OCI-LY1 (cell line): ENCODE measurements around the gene CA7.

Source experiments
- H2AFZ ChIP-seq: fragments of 200-600 bp; sonication (generic), shearing (Covaris generic); 2 replicates; pipeline ENCODE4 v1.6.0; 2014; ENCODE audit warnings: antibody characterized with exemption, mild to moderate bottlenecking, low read length
- H3F3A ChIP-seq: fragments of 200-600 bp; sonication (generic), shearing (Covaris generic); 2 replicates; pipeline ENCODE4 v1.6.0; 2014; ENCODE audit warnings: mild to moderate bottlenecking, antibody characterized with exemption, low read length, moderate library complexity; ENCODE audit not compliant: insufficient read depth
- H3K27ac ChIP-seq: fragments of 200-600 bp; sonication (generic); 2 replicates; pipeline ENCODE4 v1.5.1; 2014; ENCODE audit warnings: low read length, mixed run types, mild to moderate bottlenecking, low read depth; ENCODE audit not compliant: poor library complexity, severe bottlenecking
- H3K27me3 ChIP-seq: fragments of 200-600 bp; sonication (generic); 2 replicates; pipeline ENCODE4 v1.6.0; 2014; ENCODE audit warnings: antibody characterized with exemption, mild to moderate bottlenecking, low read length, moderate library complexity; ENCODE audit not compliant: insufficient read depth
- H3K36me3 ChIP-seq: fragments of 200-600 bp; sonication (generic); 2 replicates; pipeline ENCODE4 v1.6.1; 2014; ENCODE audit warnings: mild to moderate bottlenecking, antibody characterized with exemption, low read length, moderate library complexity, mixed read lengths; ENCODE audit not compliant: insufficient read depth
- H3K4me1 ChIP-seq: fragments of 200-600 bp; sonication (generic); 2 replicates; pipeline ENCODE4 v1.5.1; 2014; ENCODE audit warnings: mild to moderate bottlenecking, low read length, moderate library complexity; ENCODE audit not compliant: insufficient read depth, severe bottlenecking
- H3K4me2 ChIP-seq: fragments of 200-600 bp; sonication (generic), shearing (Covaris generic); 2 replicates; pipeline ENCODE4 v1.6.1; 2014; ENCODE audit warnings: low read length
- H3K4me3 ChIP-seq: fragments of 200-600 bp; sonication (generic); 2 replicates; pipeline ENCODE4 v1.5.1; 2014; ENCODE audit warnings: low read length, low read depth, mild to moderate bottlenecking, mixed read lengths; ENCODE audit not compliant: poor library complexity, severe bottlenecking
- H3K79me2 ChIP-seq: fragments of 200-600 bp; shearing (Covaris generic); 2 replicates; pipeline ENCODE4 v1.6.1; 2016; ENCODE audit warnings: mixed run types, low read length, mixed read lengths; ENCODE audit not compliant: insufficient read depth
- H3K9ac ChIP-seq: fragments of 200-600 bp; sonication (generic), shearing (Covaris generic); 2 replicates; pipeline ENCODE4 v1.6.1; 2014; ENCODE audit warnings: mild to moderate bottlenecking, low read length, mixed read lengths
- H3K9me2 ChIP-seq: fragments of 200-600 bp; sonication (generic), shearing (Covaris generic); 2 replicates; pipeline ENCODE4 v1.6.1; 2014; ENCODE audit warnings: low read depth, mild to moderate bottlenecking, low read length, mixed read lengths
- H3K9me3 ChIP-seq: fragments of 200-600 bp; shearing (Covaris generic); 2 replicates; pipeline ENCODE4 v1.6.1; 2014; ENCODE audit warnings: low read length, mixed read lengths
- H4K20me1 ChIP-seq: fragments of 200-600 bp; sonication (generic), shearing (Covaris generic); 2 replicates; pipeline ENCODE4 v1.6.0; 2016; ENCODE audit warnings: mild to moderate bottlenecking, low read length; ENCODE audit not compliant: insufficient read depth
- CTCF ChIP-seq: fragments of 200-600 bp; sonication (generic), shearing (Covaris generic); IDR thresholded peaks from 2 replicates; pipeline ENCODE4 v1.5.1; 2017; ENCODE audit warnings: mild to moderate bottlenecking, antibody characterized with exemption, low read length, moderate library complexity, mixed read lengths
- EZH2 ChIP-seq: fragments of 200-600 bp; sonication (generic), shearing (Covaris generic); IDR thresholded peaks from 2 replicates; pipeline ENCODE4 v1.8.0; 2017; ENCODE audit warnings: borderline replicate concordance, mixed run types, mild to moderate bottlenecking, antibody characterized with exemption, low read length, moderate library complexity, mixed read lengths

The CA7 gene

GRCh38 chr16:66847533-66848067 lies 3.4 kb downstream of the CA7 start:
- no peak overlapping the region for H3K4me2 ChIP-seq
- H2AFZ ChIP-seq, result no peak overlapping the region
- H3F3A ChIP-seq, result no peaks in the 10 kb centered on the region
- no peaks in the 10 kb centered on the region for H4K20me1 ChIP-seq
- H3K4me3 ChIP-seq, result no peak overlapping the region
- no peak overlapping the region for H3K27ac ChIP-seq
- TF ChIP-seq CTCF (no peak), EZH2 (no peak)
- H3K27me3 ChIP-seq, result peaks cover 8% of the 10 kb centered on the region; the same call in 1 of the 2 replicates
- H3K9ac ChIP-seq, result no peak overlapping the region
- no peaks in the 10 kb centered on the region for H3K9me2 ChIP-seq
- no peaks in the 10 kb centered on the region for H3K9me3 ChIP-seq
- no peaks in the 10 kb centered on the region for H3K79me2 ChIP-seq
- no peaks in the 10 kb centered on the region for H3K36me3 ChIP-seq
- no peaks in the 10 kb centered on the region for H3K4me1 ChIP-seq

GRCh38 chr16:66848172-66848571 lies 4.0 kb downstream of the CA7 start:
- H3K4me3 ChIP-seq, result no peak overlapping the region
- no peaks in the 10 kb centered on the region for H3F3A ChIP-seq
- H3K4me2 ChIP-seq, result no peak overlapping the region
- peaks cover 8% of the 10 kb centered on the region; the same call in 1 of the 2 replicates for H3K27me3 ChIP-seq
- H3K9me2 ChIP-seq, result no peaks in the 10 kb centered on the region
- no peak overlapping the region for H3K27ac ChIP-seq
- no peak overlapping the region for H2AFZ ChIP-seq
- H4K20me1 ChIP-seq, result no peaks in the 10 kb centered on the region
- H3K79me2 ChIP-seq, result no peaks in the 10 kb centered on the region
- H3K4me1 ChIP-seq, result no peaks in the 10 kb centered on the region
- no peak overlapping the region for H3K9ac ChIP-seq
- no peaks in the 10 kb centered on the region for H3K9me3 ChIP-seq
- no peaks in the 10 kb centered on the region for H3K36me3 ChIP-seq
- TF ChIP-seq CTCF (no peak), EZH2 (no peak)

- H3F3A ChIP-seq, result no peaks in the 10 kb centered on the region
These were observed 4.8 kb downstream of the CA7 start for GRCh38 chr16:66849021-66849420.

More at GRCh38 chr16:66849021-66849420, 4.8 kb downstream of the CA7 start:
- no peaks in the 10 kb centered on the region for H3K79me2 ChIP-seq
- no peaks in the 10 kb centered on the region for H3K9me3 ChIP-seq
- no peak overlapping the region for H3K4me2 ChIP-seq
- no peaks in the 10 kb centered on the region for H3K36me3 ChIP-seq
- H2AFZ ChIP-seq, result no peak overlapping the region
- H3K27ac ChIP-seq, result no peak overlapping the region
- H3K9ac ChIP-seq, result no peak overlapping the region
- H3K27me3 ChIP-seq, result peaks cover 8% of the 10 kb centered on the region; the same call in 1 of the 2 replicates
- no peaks in the 10 kb centered on the region for H4K20me1 ChIP-seq
- TF ChIP-seq CTCF, result no peak
- TF ChIP-seq EZH2, result no peak
- no peaks in the 10 kb centered on the region for H3K9me2 ChIP-seq
- no peak overlapping the region for H3K4me3 ChIP-seq
- H3K4me1 ChIP-seq, result no peaks in the 10 kb centered on the region
